Spleen (tissue), 11 donors: ENCODE data around the gene SLC1A7. TPM values are rescaled to one million over a fixed set of nuclear protein-coding genes. Genes with fewer than 3 reads are reported as not detected.

Experiments
- DNase-seq: peaks from one replicate; pipeline ENCODE4 v3.0.0-alpha.2; 2020
- H3K27ac ChIP-seq, 8 donors: fragments of 200-600 bp; sonication (generic) in 7 of 8; 1 replicate in 4 of 8; 2 replicates in 4 of 8; pipeline versions ENCODE4 v1.5.0 to v1.8.0; 2016 to 2021; ENCODE audit warnings: inconsistent platforms in 4 of 8, mild to moderate bottlenecking in 4 of 8, moderate library complexity in 1 of 8
- H3K27me3 ChIP-seq, 7 donors: fragments of 200-600 bp; sonication (generic) in 6 of 7; replicated peaks in 1 of 7; 1 replicate in 4 of 7; 2 replicates in 3 of 7; pipeline versions ENCODE4 v1.5.0 to v1.8.0; 2016 to 2021; ENCODE audit warnings: inconsistent platforms in 3 of 7, mild to moderate bottlenecking in 1 of 7
- H3K36me3 ChIP-seq, 6 donors: fragments of 200-600 bp; sonication (generic) in 5 of 6; 1 replicate in 4 of 6; 2 replicates in 2 of 6; pipeline versions ENCODE4 v1.5.0 to v1.8.0; 2016 to 2021; ENCODE audit warnings: inconsistent platforms in 2 of 6
- H3K4me1 ChIP-seq, 6 donors: fragments of 200-600 bp; sonication (generic) in 5 of 6; 1 replicate in 3 of 6; 2 replicates in 3 of 6; pipeline versions ENCODE4 v1.5.0 to v1.8.0; 2016 to 2021; ENCODE audit warnings: inconsistent platforms in 3 of 6
- H3K4me3 ChIP-seq, 8 donors: fragments of 200-600 bp; sonication (generic) in 7 of 8; 1 replicate in 4 of 8; 2 replicates in 4 of 8; pipeline versions ENCODE4 v1.5.0 to v1.8.0; 2016 to 2021; ENCODE audit warnings: inconsistent platforms in 4 of 8, mild to moderate bottlenecking in 4 of 8, moderate library complexity in 2 of 8
- H3K9me3 ChIP-seq, 8 donors: fragments of 200-600 bp; sonication (generic) in 7 of 8; 1 replicate in 4 of 8; 2 replicates in 4 of 8; pipeline versions ENCODE4 v1.5.0 to v1.8.0; 2016 to 2021; ENCODE audit warnings: inconsistent platforms in 4 of 8
- CTCF ChIP-seq, 11 experiments: fragments of 200-600 bp in 7 of 11; fragments of 450-650 bp in 4 of 11; sonication (generic) in 4 of 11; IDR thresholded peaks in 8 of 11; conservative IDR thresholded peaks in 3 of 11; 1 replicate in 7 of 11; 2 replicates in 4 of 11; pipeline versions ENCODE4 v1.4.0 to v1.8.0; 2016 to 2021; ENCODE audit warnings: antibody characterized with exemption in 11 of 11, inconsistent platforms in 4 of 11, mild to moderate bottlenecking in 1 of 11
- POLR2A ChIP-seq, 3 donors: fragments of 450-650 bp; IDR thresholded peaks; one replicate each; pipeline ENCODE4 v1.5.1; 2017; ENCODE audit warnings: antibody characterized with exemption in 3 of 3, mild to moderate bottlenecking in 1 of 3
- POLR2AphosphoS5 ChIP-seq, 3 donors: sonication (generic); formaldehyde crosslinking; IDR thresholded peaks; one replicate each; pipeline ENCODE4 v1.5.1; 2017; ENCODE audit warnings: antibody characterized with exemption in 3 of 3
- WGBS, 5 donors: extraction: QIAGEN DNeasy Blood & Tissue Kit in 3 of 5; methylation state at CpG; one replicate each; pipeline versions ENCODE4 v1.1.5 to v1.1.7; 2013 to 2018; 5-methylcytosine and 5-hydroxymethylcytosine counted together
- intact Hi-C: fragments of 100-400 bp; cut with DNase I; formaldehyde crosslinking; loops from one replicate; pipeline ENCODE4 v1.15.0; 2023; ENCODE audit warnings: low total_unique reads
- polyA plus RNA-seq, 3 donors: library from polyadenylated mRNA; stranded (reverse); fragments of 200-250 nt; gene quantifications; one replicate each; pipeline ENCODE4 v1.2.1, GENCODE V29; 2013
- total RNA-seq, 7 donors: library from RNA; depleted of rRNA in 3 of 7; stranded (reverse); fragments of >200 nt in 3 of 7; fragmentation: NEBNext Ultra II Directional in 4 of 7; extraction: Animal tissue kit (Norgen Biotek cat#: 25700) in 4 of 7; gene quantifications; one replicate each; pipeline versions ENCODE4 v1.1.0 to v1.2.1, GENCODE V29; 2016 to 2021
- donor health status: healthy with polysubstance abuse.
- donor health status: DM: no; HTN: no; CAD: no; lungs with moderate emphysema.
- donor health status: DM: no; HTN: no; CAD: no.
- donor health status: Bipolar disorder and iron deficiency.
- donor health status: healthy.
- donor health status: DM: no; HTN: no; CAD: no.
- donor health status: DM: yes; HTN: yes; CAD: no.

Gene SLC1A7
- total and polyA plus RNA-seq, 10 donors, result 0.02 to 0.19 (median 0.08) TPM; not detected in 6

- 80 to 87% (median 83%) methylated on average over 12 to 17 of the region's 17 CpGs for WGBS, 5 donors
- Histone ChIP-seq H3K27me3 (peaks cover 0 to 22% (median 0%) of the 10 kb centered on the region in 7 donors), H3K4me1 (no peaks in the 10 kb centered on the region), H3K4me3 (no peak overlapping the region), H3K36me3 (no peaks in the 10 kb centered on the region), H3K9me3 (no peaks in the 10 kb centered on the region), H3K27ac (no peak overlapping the region)
- intact Hi-C loops, result no loop called here
- TF ChIP-seq POLR2AphosphoS5 (IDR thresholded peaks at IDR 0.05) (no peak), POLR2A (IDR thresholded peaks at IDR 0.05) (no peak), CTCF (IDR thresholded peaks at IDR 0.05 in 8 of 11, conservative IDR thresholded peaks at IDR 0.05 in 3 of 11) (no peak)
- DNase-seq, result peak; percentile 57
Observed at GRCh38 chr1:53071167-53071865, 71.1 kb downstream of the SLC1A7 start.

- Histone ChIP-seq H3K27ac (no peak overlapping the region), H3K9me3 (no peaks in the 10 kb centered on the region), H3K36me3 (no peaks in the 10 kb centered on the region), H3K27me3 (peaks cover 0 to 19% (median 0%) of the 10 kb centered on the region in 7 donors), H3K4me1 (no peaks in the 10 kb centered on the region), H3K4me3 (no peak overlapping the region)
- 95 to 98% (median 96%) methylated on average over 11 to 12 of the region's 12 CpGs for WGBS, 5 donors
- TF ChIP-seq POLR2A (IDR thresholded peaks at IDR 0.05) (no peak), POLR2AphosphoS5 (IDR thresholded peaks at IDR 0.05) (no peak), CTCF (IDR thresholded peaks at IDR 0.05 in 8 of 11, conservative IDR thresholded peaks at IDR 0.05 in 3 of 11) (no peak)
- intact Hi-C loops, result no loop called here
- DNase-seq, result peak; percentile 67
Observed at GRCh38 chr1:53070621-53071020, 71.8 kb downstream of the SLC1A7 start.

GRCh38 chr1:53069663-53070327 is 72.6 kb downstream of the SLC1A7 start:
- TF ChIP-seq POLR2AphosphoS5 (IDR thresholded peaks at IDR 0.05) (no peak), POLR2A (IDR thresholded peaks at IDR 0.05) (no peak), CTCF (IDR thresholded peaks at IDR 0.05 in 8 of 11, conservative IDR thresholded peaks at IDR 0.05 in 3 of 11) (no peak)
- intact Hi-C loops, result no loop called here
- Histone ChIP-seq H3K4me3 (no peak overlapping the region), H3K9me3 (no peaks in the 10 kb centered on the region), H3K27me3 (peaks cover 0 to 17% (median 0%) of the 10 kb centered on the region in 7 donors), H3K36me3 (no peaks in the 10 kb centered on the region), H3K4me1 (no peaks in the 10 kb centered on the region), H3K27ac (no peak overlapping the region)
- DNase-seq, result no peak
- WGBS, 5 donors, result 87 to 93% (median 91%) methylated on average over 21 to 31 of the region's 31 CpGs

- no peak for TF ChIP-seq POLR2A (IDR thresholded peaks at IDR 0.05)
- TF ChIP-seq CTCF (IDR thresholded peaks at IDR 0.05 in 8 of 11, conservative IDR thresholded peaks at IDR 0.05 in 3 of 11), result no peak
- no peak for TF ChIP-seq POLR2AphosphoS5 (IDR thresholded peaks at IDR 0.05)
- intact Hi-C loops, result no loop called here
- no peak overlapping the region for H3K4me3 ChIP-seq
Observed at GRCh38 chr1:53069265-53069662, 73.2 kb downstream of the SLC1A7 start.

More at GRCh38 chr1:53069265-53069662, 73.2 kb downstream of the SLC1A7 start:
- Histone ChIP-seq H3K27me3 (peaks cover 0 to 16% (median 0%) of the 10 kb centered on the region in 7 donors), H3K9me3 (no peaks in the 10 kb centered on the region), H3K36me3 (no peaks in the 10 kb centered on the region), H3K4me1 (no peaks in the 10 kb centered on the region), H3K27ac (no peak overlapping the region)
- WGBS, 5 donors, result 76 to 90% (median 85%) methylated on average over 6 to 7 of the region's 7 CpGs
- no peak for DNase-seq
